Immature natural killer cell (primary cell): ENCODE results near the gene IQGAP2. TPM values are rescaled to one million over a fixed set of nuclear protein-coding genes. Genes with fewer than 3 reads are reported as not detected.

ENCODE experiments used
- DNase-seq, 3 donors: peaks; one replicate each; pipeline ENCODE4 v3.0.0; 2022; ENCODE audit warnings: mixed read lengths in 1 of 3
- H3K27ac Mint-ChIP-seq, 6 donors: one replicate each; pipeline ENCODE4 v1.8.0; 2020; ENCODE audit warnings: mixed read lengths in 6 of 6, mild to moderate bottlenecking in 5 of 6, inconsistent platforms in 4 of 6, moderate library complexity in 3 of 6
- H3K27me3 Mint-ChIP-seq, 3 donors: one replicate each; pipeline ENCODE4 v1.8.0; 2020 to 2021; ENCODE audit warnings: low read depth in 3 of 3, mild to moderate bottlenecking in 3 of 3, mixed read lengths in 3 of 3, moderate library complexity in 3 of 3, inconsistent platforms in 1 of 3
- H3K36me3 Mint-ChIP-seq, 3 donors: one replicate each; pipeline ENCODE4 v1.8.0; 2020; ENCODE audit warnings: mixed read lengths in 3 of 3, inconsistent platforms in 2 of 3, mild to moderate bottlenecking in 2 of 3
- H3K4me1 Mint-ChIP-seq, 2 donors: one replicate each; pipeline ENCODE4 v1.8.0; 2020; ENCODE audit warnings: inconsistent platforms in 2 of 2, mild to moderate bottlenecking in 2 of 2, mixed read lengths in 2 of 2, moderate library complexity in 1 of 2
- H3K4me3 Mint-ChIP-seq, 5 donors: one replicate each; pipeline ENCODE4 v1.8.0; 2020; ENCODE audit warnings: mild to moderate bottlenecking in 5 of 5, mixed read lengths in 5 of 5, inconsistent platforms in 3 of 5, moderate library complexity in 3 of 5
- H3K9me3 Mint-ChIP-seq, 6 donors: one replicate each; pipeline ENCODE4 v1.8.0; 2020; ENCODE audit warnings: mild to moderate bottlenecking in 6 of 6, mixed read lengths in 6 of 6, inconsistent platforms in 4 of 6, moderate library complexity in 3 of 6
- polyA plus RNA-seq, 3 donors: library from polyadenylated mRNA; unstranded; fragments of 300-500 nt; fragmentation: Illumina TruSeq; gene quantifications; one replicate each; pipeline ENCODE4 v1.2.3, GENCODE V29; 2021

Gene IQGAP2
- polyA plus RNA-seq, 3 donors from 2014 or later: 38.8 to 92.5 (median 43.6) TPM

- Mint-ChIP-seq H3K27ac (peak overlapping the region in 2 of 6 donors; percentile 35 to 39), H3K4me3 (no peak overlapping the region), H3K4me1 (no peaks in the 10 kb centered on the region), H3K36me3 (peaks cover 11 to 61% (median 21%) of the 10 kb centered on the region in 3 donors), H3K27me3 (peaks cover 6 to 15% (median 10%) of the 10 kb centered on the region in 3 donors), H3K9me3 (no peaks in the 10 kb centered on the region)
- no peak for DNase-seq
Observed at GRCh38 chr5:76660360-76660759, 257.3 kb downstream of the IQGAP2 start.

GRCh38 chr5:76662521-76662920, 259.4 kb downstream of the IQGAP2 start:
- no peak for DNase-seq
- H3K27me3 Mint-ChIP-seq: peaks cover 6 to 15% (median 10%) of the 10 kb centered on the region in 3 donors
- no peaks in the 10 kb centered on the region for H3K9me3 Mint-ChIP-seq
- peaks cover 6 to 54% (median 22%) of the 10 kb centered on the region in 3 donors for H3K36me3 Mint-ChIP-seq
- H3K27ac Mint-ChIP-seq: peak overlapping the region in 4 of 6 donors; percentile 37 to 68 (median 61)
- no peaks in the 10 kb centered on the region for H3K4me1 Mint-ChIP-seq
- no peak overlapping the region for H3K4me3 Mint-ChIP-seq

GRCh38 chr5:76663573-76663972, 260.5 kb downstream of the IQGAP2 start:
- Mint-ChIP-seq H3K9me3 (no peaks in the 10 kb centered on the region), H3K4me1 (no peaks in the 10 kb centered on the region), H3K36me3 (peaks cover 6 to 52% (median 25%) of the 10 kb centered on the region in 3 donors), H3K27me3 (peaks cover 4 to 15% (median 12%) of the 10 kb centered on the region in 3 donors), H3K4me3 (no peak overlapping the region), H3K27ac (peak overlapping the region in 5 of 6 donors; percentile 36 to 68 (median 65))
- DNase-seq: no peak

GRCh38 chr5:76664079-76664478, 261.0 kb downstream of the IQGAP2 start:
- Mint-ChIP-seq H3K27ac (peak overlapping the region in 5 of 6 donors; percentile 11 to 65 (median 55)), H3K36me3 (peaks cover 6 to 52% (median 25%) of the 10 kb centered on the region in 3 donors), H3K4me3 (no peak overlapping the region)

GRCh38 chr5:76667495-76667894, 264.4 kb downstream of the IQGAP2 start:
- Mint-ChIP-seq H3K4me1 (no peaks in the 10 kb centered on the region), H3K27me3 (peaks cover 4 to 15% (median 9%) of the 10 kb centered on the region in 3 donors), H3K9me3 (no peaks in the 10 kb centered on the region), H3K36me3 (peaks cover 17 to 57% (median 30%) of the 10 kb centered on the region in 3 donors), H3K27ac (peak overlapping the region in 5 of 6 donors; percentile 1 to 79 (median 32)), H3K4me3 (no peak overlapping the region)
- DNase-seq: no peak

More at GRCh38 chr5:76664079-76664478, 261.0 kb downstream of the IQGAP2 start:
- Mint-ChIP-seq H3K4me1 (no peaks in the 10 kb centered on the region), H3K9me3 (no peaks in the 10 kb centered on the region), H3K27me3 (peaks cover 4 to 15% (median 12%) of the 10 kb centered on the region in 3 donors)
- DNase-seq: no peak

GRCh38 chr5:76669245-76669644, 266.2 kb downstream of the IQGAP2 start:
- peaks cover 2 to 13% (median 4%) of the 10 kb centered on the region in 3 donors for H3K27me3 Mint-ChIP-seq
- DNase-seq: no peak
- no peaks in the 10 kb centered on the region for H3K9me3 Mint-ChIP-seq
- H3K36me3 Mint-ChIP-seq: peaks cover 17 to 55% (median 33%) of the 10 kb centered on the region in 3 donors
- H3K4me1 Mint-ChIP-seq: no peaks in the 10 kb centered on the region
- no peak overlapping the region for H3K4me3 Mint-ChIP-seq
- H3K27ac Mint-ChIP-seq: peak overlapping the region in 4 of 6 donors; percentile 0 to 75 (median 28)

GRCh38 chr5:76670508-76670907, 267.4 kb downstream of the IQGAP2 start:
- no peak overlapping the region for H3K4me3 Mint-ChIP-seq
- peaks cover 0 to 13% (median 0%) of the 10 kb centered on the region in 3 donors for H3K27me3 Mint-ChIP-seq
- DNase-seq: no peak
- no peaks in the 10 kb centered on the region for H3K4me1 Mint-ChIP-seq
- H3K9me3 Mint-ChIP-seq: no peaks in the 10 kb centered on the region
- peak overlapping the region in 4 of 6 donors; percentile 37 to 83 (median 43) for H3K27ac Mint-ChIP-seq
- H3K36me3 Mint-ChIP-seq: peaks cover 17 to 54% (median 25%) of the 10 kb centered on the region in 3 donors

GRCh38 chr5:76672242-76672641, 269.2 kb downstream of the IQGAP2 start:
- Mint-ChIP-seq H3K4me1 (no peaks in the 10 kb centered on the region), H3K9me3 (no peaks in the 10 kb centered on the region), H3K27me3 (peaks cover 0 to 13% (median 0%) of the 10 kb centered on the region in 3 donors), H3K36me3 (peaks cover 28 to 64% (median 33%) of the 10 kb centered on the region in 3 donors), H3K4me3 (no peak overlapping the region), H3K27ac (peak overlapping the region in 3 of 6 donors; percentile 1 to 48 (median 12))
- DNase-seq: no peak

GRCh38 chr5:76673125-76673524, 270.0 kb downstream of the IQGAP2 start:
- H3K27ac Mint-ChIP-seq: peak overlapping the region in 1 of 6 donors; percentile 22
- no peaks in the 10 kb centered on the region for H3K4me1 Mint-ChIP-seq
- H3K36me3 Mint-ChIP-seq: peaks cover 31 to 56% (median 33%) of the 10 kb centered on the region in 3 donors
- H3K9me3 Mint-ChIP-seq: no peaks in the 10 kb centered on the region
- H3K27me3 Mint-ChIP-seq: peaks cover 0 to 11% (median 0%) of the 10 kb centered on the region in 3 donors
- H3K4me3 Mint-ChIP-seq: no peak overlapping the region
- no peak for DNase-seq

GRCh38 chr5:76674330-76675066, 271.4 kb downstream of the IQGAP2 start:
- Mint-ChIP-seq H3K27ac (peak overlapping the region in 2 of 6 donors; percentile 18 to 73), H3K4me1 (peaks cover 1 to 6% of the 10 kb centered on the region in 2 donors), H3K4me3 (no peak overlapping the region), H3K27me3 (peaks cover 0 to 11% (median 0%) of the 10 kb centered on the region in 3 donors), H3K9me3 (no peaks in the 10 kb centered on the region), H3K36me3 (peaks cover 28 to 58% (median 34%) of the 10 kb centered on the region in 3 donors)
- no peak for DNase-seq

- peaks cover 0 to 10% (median 4%) of the 10 kb centered on the region in 3 donors for H3K27me3 Mint-ChIP-seq
- peaks cover 33 to 61% (median 34%) of the 10 kb centered on the region in 3 donors for H3K36me3 Mint-ChIP-seq
- H3K9me3 Mint-ChIP-seq: peaks cover 0 to 1% (median 0%) of the 10 kb centered on the region in 6 donors
- peaks cover 3 to 14% of the 10 kb centered on the region in 2 donors for H3K4me1 Mint-ChIP-seq
- H3K27ac Mint-ChIP-seq: peak overlapping the region in 2 of 6 donors; percentile 31 to 41
- H3K4me3 Mint-ChIP-seq: no peak overlapping the region
- no peak for DNase-seq
Observed at GRCh38 chr5:76675364-76675763, 272.3 kb downstream of the IQGAP2 start.

- no peak overlapping the region for H3K27ac Mint-ChIP-seq
- no peak overlapping the region for H3K4me3 Mint-ChIP-seq
- peaks cover 14 to 38% of the 10 kb centered on the region in 2 donors for H3K4me1 Mint-ChIP-seq
- H3K9me3 Mint-ChIP-seq: peaks cover 0 to 1% (median 0%) of the 10 kb centered on the region in 6 donors
- peaks cover 24 to 54% (median 32%) of the 10 kb centered on the region in 3 donors for H3K36me3 Mint-ChIP-seq
- no peak for DNase-seq
- H3K27me3 Mint-ChIP-seq: peaks cover 0 to 4% (median 0%) of the 10 kb centered on the region in 3 donors
Observed at GRCh38 chr5:76677849-76678472, 274.9 kb downstream of the IQGAP2 start.

GRCh38 chr5:76679231-76679630, 276.1 kb downstream of the IQGAP2 start:
- H3K9me3 Mint-ChIP-seq: peaks cover 0 to 1% (median 0%) of the 10 kb centered on the region in 6 donors
- peaks cover 24 to 60% (median 38%) of the 10 kb centered on the region in 3 donors for H3K36me3 Mint-ChIP-seq
- DNase-seq: no peak
- peaks cover 14 to 51% of the 10 kb centered on the region in 2 donors for H3K4me1 Mint-ChIP-seq
- H3K27me3 Mint-ChIP-seq: peaks cover 0 to 4% (median 0%) of the 10 kb centered on the region in 3 donors
- H3K27ac Mint-ChIP-seq: peak overlapping the region in 4 of 6 donors; percentile 32 to 58 (median 40)
- H3K4me3 Mint-ChIP-seq: no peak overlapping the region
